Loucy (cell line): ENCODE data around the gene ACTC1.

ENCODE experiments used
- CTCF ChIP-seq: fragments of 200-600 bp; sonication (generic); conservative IDR thresholded peaks from 2 replicates; pipeline ENCODE4 v1.5.1; 2014; ENCODE audit warnings: mild to moderate bottlenecking, antibody characterized with exemption, low read length
- EZH2phosphoT487 ChIP-seq: fragments of 200-600 bp; IDR thresholded peaks from 2 replicates; pipeline ENCODE4 v1.6.1; 2018; ENCODE audit warnings: antibody characterized with exemption, mild to moderate bottlenecking, moderate library complexity, borderline replicate concordance

GRCh38 chr15:34773013-34773412, 22.3 kb downstream of the ACTC1 start:
- TF ChIP-seq EZH2phosphoT487 (no peak), CTCF (no peak)
